Liver (tissue), 9 donors: ENCODE measurements around the gene EFCAB10. TPM values are rescaled to one million over a fixed set of nuclear protein-coding genes. Genes with fewer than 3 reads are reported as not detected.

Experiments
- DNase-seq: peaks from one replicate; pipeline ENCODE4 v3.0.0-alpha.2; 2017; ENCODE audit warnings: low spot score
- H3K27ac ChIP-seq, 2 donors: one replicate each; pipeline ENCODE4 v1.7.0; 2013; ENCODE audit warnings: inconsistent platforms in 2 of 2, low read length in 2 of 2, control low read depth in 1 of 2, low read depth in 1 of 2, mild to moderate bottlenecking in 1 of 2
- H3K27me3 ChIP-seq, 4 donors: one replicate each; pipeline versions ENCODE4 v1.6.1 to v1.7.0; 2013; ENCODE audit warnings: low read length in 3 of 4, inconsistent platforms in 1 of 4, mild to moderate bottlenecking in 1 of 4, moderate library complexity in 1 of 4; ENCODE audit not compliant: control insufficient read depth in 4 of 4, insufficient read depth in 4 of 4
- H3K36me3 ChIP-seq, 4 donors: one replicate each; pipeline versions ENCODE4 v1.6.1 to v1.7.0; 2013; ENCODE audit warnings: low read length in 3 of 4, mild to moderate bottlenecking in 3 of 4, low read depth in 1 of 4, moderate library complexity in 1 of 4; ENCODE audit not compliant: control insufficient read depth in 4 of 4, insufficient read depth in 3 of 4
- H3K4me1 ChIP-seq, 4 donors: one replicate each; pipeline versions ENCODE4 v1.6.1 to v1.7.0; 2013; ENCODE audit warnings: low read length in 3 of 4, mild to moderate bottlenecking in 3 of 4, moderate library complexity in 1 of 4; ENCODE audit not compliant: control insufficient read depth in 4 of 4, insufficient read depth in 4 of 4
- H3K4me3 ChIP-seq, 3 donors: one replicate each; pipeline versions ENCODE4 v1.6.1 to v1.7.0; 2013; ENCODE audit warnings: low read length in 3 of 3, control low read depth in 1 of 3, low read depth in 1 of 3, mild to moderate bottlenecking in 1 of 3
- H3K9ac ChIP-seq, 2 donors: one replicate each; pipeline ENCODE4 v1.7.0; 2013; ENCODE audit warnings: low read length in 2 of 2, mild to moderate bottlenecking in 2 of 2, moderate library complexity in 2 of 2, control low read depth in 1 of 2, low read depth in 1 of 2
- H3K9me3 ChIP-seq, 4 donors: one replicate each; pipeline versions ENCODE4 v1.6.1 to v1.7.0; 2013; ENCODE audit warnings: low read length in 3 of 4; ENCODE audit not compliant: control insufficient read depth in 4 of 4
- ATF3 ChIP-seq: IDR thresholded peaks from 2 replicates; pipeline ENCODE4 v1.6.1; 2016; ENCODE audit warnings: antibody characterized with exemption
- EGR1 ChIP-seq, 2 donors: IDR thresholded peaks; 2 replicates each; pipeline ENCODE4 v1.6.1; 2016 to 2018; ENCODE audit warnings: antibody characterized with exemption in 2 of 2, low read depth in 2 of 2
- FOXA1 ChIP-seq: IDR thresholded peaks from 2 replicates; pipeline ENCODE4 v1.6.1; 2016; ENCODE audit warnings: antibody characterized with exemption
- FOXA2 ChIP-seq: IDR thresholded peaks from 2 replicates; pipeline ENCODE4 v1.6.1; 2016; ENCODE audit warnings: antibody characterized with exemption
- GABPA ChIP-seq, 2 donors: IDR thresholded peaks in 1 of 2; conservative IDR thresholded peaks in 1 of 2; 2 replicates each; pipeline ENCODE4 v1.6.1; 2016; ENCODE audit warnings: antibody characterized with exemption in 2 of 2, mild to moderate bottlenecking in 1 of 2, moderate library complexity in 1 of 2
- HNF4A ChIP-seq, 2 donors: conservative IDR thresholded peaks; 2 replicates each; pipeline ENCODE4 v1.6.1; 2016; ENCODE audit warnings: antibody characterized with exemption in 2 of 2, mild to moderate bottlenecking in 2 of 2
- HNF4G ChIP-seq: IDR thresholded peaks from 2 replicates; pipeline ENCODE4 v1.6.1; 2016; ENCODE audit warnings: antibody characterized with exemption
- JUND ChIP-seq, 2 donors: IDR thresholded peaks; 2 replicates each; pipeline ENCODE4 v1.6.1; 2016; ENCODE audit warnings: antibody characterized with exemption in 2 of 2
- MAX ChIP-seq: IDR thresholded peaks from 2 replicates; pipeline ENCODE4 v1.6.1; 2016; ENCODE audit warnings: antibody characterized with exemption
- NR2F2 ChIP-seq: IDR thresholded peaks from 2 replicates; pipeline ENCODE4 v1.6.1; 2016; ENCODE audit warnings: antibody characterized with exemption
- RAD21 ChIP-seq, 2 donors: IDR thresholded peaks; 2 replicates each; pipeline ENCODE4 v1.6.1; 2016; ENCODE audit warnings: antibody characterized with exemption in 2 of 2, mild to moderate bottlenecking in 2 of 2
- SP1 ChIP-seq: IDR thresholded peaks from 2 replicates; pipeline ENCODE4 v1.6.1; 2018; ENCODE audit warnings: antibody characterized with exemption, mild to moderate bottlenecking
- YY1 ChIP-seq: IDR thresholded peaks from 2 replicates; pipeline ENCODE4 v1.6.1; 2016; ENCODE audit warnings: antibody characterized with exemption, mild to moderate bottlenecking
- ZBTB33 ChIP-seq: IDR thresholded peaks from 2 replicates; pipeline ENCODE4 v1.6.1; 2016; ENCODE audit warnings: antibody characterized with exemption
- WGBS: extraction: QIAGEN DNeasy Blood & Tissue Kit; methylation state at CpG from one replicate; pipeline ENCODE4 v1.1.7; 2013; 5-methylcytosine and 5-hydroxymethylcytosine counted together
- polyA plus RNA-seq, 2 donors: library from polyadenylated mRNA; stranded (reverse) in 1 of 2; unstranded in 1 of 2; fragments of 200-250 nt in 1 of 2; fragments of >200 nt in 1 of 2; fragmentation: Nextera tagmentation in 1 of 2; extraction: Ambion mirVana in 1 of 2; gene quantifications; one replicate each; pipeline versions ENCODE4 v1.2.1 to v1.2.3, GENCODE V29; 2013 to 2015
- total RNA-seq, 2 donors: library from RNA; depleted of rRNA; stranded (reverse); fragments of >200 nt; gene quantifications; one replicate each; pipeline ENCODE4 v1.2.3, GENCODE V29; 2014
- TF ChIP-seq, protein P1 (sequence below): fragments of 150-350 bp; IDR thresholded peaks from 2 replicates; pipeline ENCODE4 v1.5.1; 2017; ENCODE audit warnings: improper control_type of control experiment, low read depth, low read length; ENCODE audit not compliant: missing input control
- TF ChIP-seq, protein P2 (sequence below): IDR thresholded peaks from 2 replicates; pipeline ENCODE4 v1.6.1; 2016; ENCODE audit warnings: antibody characterized with exemption, mild to moderate bottlenecking
- donor health status: healthy.
- donor health status: healthy.
- donor health status: healthy.
- donor health status: healthy.
- donor health status: healthy.

EFCAB10 gene
- total and polyA plus RNA-seq, 4 donors = 0.25 TPM; not detected in 3

DNA sequence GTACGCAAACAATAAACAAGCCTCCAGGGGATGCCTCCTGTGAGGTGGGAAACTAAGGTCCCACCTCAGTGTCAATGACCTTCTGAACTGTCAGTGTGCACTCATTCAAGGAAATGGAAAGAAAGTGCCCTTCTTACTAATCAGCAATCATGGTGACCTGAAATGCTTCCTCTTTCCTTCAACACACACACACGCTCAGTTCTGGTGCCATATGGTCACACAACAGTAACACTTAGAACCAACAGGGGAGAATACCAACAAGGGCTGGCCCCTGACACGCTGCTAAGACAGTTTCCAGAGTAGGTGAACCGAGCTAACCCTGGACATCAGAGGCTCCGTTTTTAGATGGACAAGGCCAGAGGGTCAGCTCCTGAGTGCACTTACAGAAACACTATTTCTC is 42.1 kb upstream of the EFCAB10 start:
- TF ChIP-seq YY1 (no peak), ZBTB33 (no peak), HNF4A (conservative IDR thresholded peaks at IDR 0.05) (no peak), ATF3 (no peak), NR2F2 (no peak), HNF4G (no peak), GABPA (IDR thresholded peaks at IDR 0.05 in 1 of 2, conservative IDR thresholded peaks at IDR 0.05 in 1 of 2) (no peak), FOXA2 (no peak), FOXA1 (no peak), MAX (no peak), SP1 (no peak), RAD21 (IDR thresholded peaks at IDR 0.05) (no peak), EGR1 (IDR thresholded peaks at IDR 0.05; ENCODE audit: low read depth in 2 of 2) (no peak), JUND (IDR thresholded peaks at IDR 0.05) (no peak)
- TF ChIP-seq, protein P1, sequence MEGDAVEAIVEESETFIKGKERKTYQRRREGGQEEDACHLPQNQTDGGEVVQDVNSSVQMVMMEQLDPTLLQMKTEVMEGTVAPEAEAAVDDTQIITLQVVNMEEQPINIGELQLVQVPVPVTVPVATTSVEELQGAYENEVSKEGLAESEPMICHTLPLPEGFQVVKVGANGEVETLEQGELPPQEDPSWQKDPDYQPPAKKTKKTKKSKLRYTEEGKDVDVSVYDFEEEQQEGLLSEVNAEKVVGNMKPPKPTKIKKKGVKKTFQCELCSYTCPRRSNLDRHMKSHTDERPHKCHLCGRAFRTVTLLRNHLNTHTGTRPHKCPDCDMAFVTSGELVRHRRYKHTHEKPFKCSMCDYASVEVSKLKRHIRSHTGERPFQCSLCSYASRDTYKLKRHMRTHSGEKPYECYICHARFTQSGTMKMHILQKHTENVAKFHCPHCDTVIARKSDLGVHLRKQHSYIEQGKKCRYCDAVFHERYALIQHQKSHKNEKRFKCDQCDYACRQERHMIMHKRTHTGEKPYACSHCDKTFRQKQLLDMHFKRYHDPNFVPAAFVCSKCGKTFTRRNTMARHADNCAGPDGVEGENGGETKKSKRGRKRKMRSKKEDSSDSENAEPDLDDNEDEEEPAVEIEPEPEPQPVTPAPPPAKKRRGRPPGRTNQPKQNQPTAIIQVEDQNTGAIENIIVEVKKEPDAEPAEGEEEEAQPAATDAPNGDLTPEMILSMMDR = no peak
- TF ChIP-seq, protein P2, sequence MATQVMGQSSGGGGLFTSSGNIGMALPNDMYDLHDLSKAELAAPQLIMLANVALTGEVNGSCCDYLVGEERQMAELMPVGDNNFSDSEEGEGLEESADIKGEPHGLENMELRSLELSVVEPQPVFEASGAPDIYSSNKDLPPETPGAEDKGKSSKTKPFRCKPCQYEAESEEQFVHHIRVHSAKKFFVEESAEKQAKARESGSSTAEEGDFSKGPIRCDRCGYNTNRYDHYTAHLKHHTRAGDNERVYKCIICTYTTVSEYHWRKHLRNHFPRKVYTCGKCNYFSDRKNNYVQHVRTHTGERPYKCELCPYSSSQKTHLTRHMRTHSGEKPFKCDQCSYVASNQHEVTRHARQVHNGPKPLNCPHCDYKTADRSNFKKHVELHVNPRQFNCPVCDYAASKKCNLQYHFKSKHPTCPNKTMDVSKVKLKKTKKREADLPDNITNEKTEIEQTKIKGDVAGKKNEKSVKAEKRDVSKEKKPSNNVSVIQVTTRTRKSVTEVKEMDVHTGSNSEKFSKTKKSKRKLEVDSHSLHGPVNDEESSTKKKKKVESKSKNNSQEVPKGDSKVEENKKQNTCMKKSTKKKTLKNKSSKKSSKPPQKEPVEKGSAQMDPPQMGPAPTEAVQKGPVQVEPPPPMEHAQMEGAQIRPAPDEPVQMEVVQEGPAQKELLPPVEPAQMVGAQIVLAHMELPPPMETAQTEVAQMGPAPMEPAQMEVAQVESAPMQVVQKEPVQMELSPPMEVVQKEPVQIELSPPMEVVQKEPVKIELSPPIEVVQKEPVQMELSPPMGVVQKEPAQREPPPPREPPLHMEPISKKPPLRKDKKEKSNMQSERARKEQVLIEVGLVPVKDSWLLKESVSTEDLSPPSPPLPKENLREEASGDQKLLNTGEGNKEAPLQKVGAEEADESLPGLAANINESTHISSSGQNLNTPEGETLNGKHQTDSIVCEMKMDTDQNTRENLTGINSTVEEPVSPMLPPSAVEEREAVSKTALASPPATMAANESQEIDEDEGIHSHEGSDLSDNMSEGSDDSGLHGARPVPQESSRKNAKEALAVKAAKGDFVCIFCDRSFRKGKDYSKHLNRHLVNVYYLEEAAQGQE = no peak
- H3K4me1 ChIP-seq = no peaks in the 10 kb centered on the region
- 94% methylated on average over 5 of the region's 5 CpGs for WGBS
- H3K9me3 ChIP-seq = no peaks in the 10 kb centered on the region
- no peak for DNase-seq
- H3K36me3 ChIP-seq = peaks cover 0 to 41% (median 40%) of the 10 kb centered on the region in 4 donors
- H3K27ac ChIP-seq = no peak overlapping the region
- no peak overlapping the region for H3K4me3 ChIP-seq
- no peak overlapping the region for H3K9ac ChIP-seq
- no peaks in the 10 kb centered on the region for H3K27me3 ChIP-seq
